ENCODE data around the gene FAM81B. TPM values are rescaled to one million over a fixed set of nuclear protein-coding genes. Genes with fewer than 3 reads are reported as not detected.

FAM81B gene
- total RNA-seq, 6 donors from 2014 or later = 0.66 to 44.0 (median 3.2) TPM

DNA sequence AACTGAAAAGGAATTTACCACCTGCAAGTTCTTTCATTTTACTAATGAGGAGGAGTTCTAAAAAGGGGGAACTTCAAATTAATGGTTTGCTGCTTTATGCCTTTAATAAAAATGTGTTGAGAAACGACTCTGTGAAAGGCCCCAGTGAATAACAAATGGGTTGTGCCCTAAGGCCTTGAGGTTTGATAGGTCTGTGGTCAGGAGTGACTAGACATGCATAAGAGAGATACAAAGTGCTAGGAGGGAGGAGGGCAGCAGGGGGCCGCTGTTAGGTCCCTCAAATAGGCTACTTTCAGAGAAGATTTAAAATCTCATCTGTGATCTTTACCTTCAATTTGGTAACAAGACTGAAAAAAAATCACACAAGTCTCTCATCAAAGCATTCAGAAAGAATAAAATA lies 58.3 kb downstream of the FAM81B start:
- 66 to 71% methylated on average over 2 of the region's 2 CpGs for WGBS, 2 donors
- ATAC-seq (ENCODE audit: low FRiP score in 2 of 2) (no peak), DNase-seq (no peak)
- Histone ChIP-seq H3K4me1 (no peaks in the 10 kb centered on the region), H3K27ac (no peak overlapping the region), H3K9me3 (no peaks in the 10 kb centered on the region), H3K4me3 (no peak overlapping the region), H3K36me3 (no peaks in the 10 kb centered on the region), H3K27me3 (no peaks in the 10 kb centered on the region)
- TF ChIP-seq POLR2A (IDR thresholded peaks at IDR 0.05) (no peak), EP300 (IDR thresholded peaks at IDR 0.05) (no peak), POLR2AphosphoS5 (IDR thresholded peaks at IDR 0.05) (no peak)
- TF ChIP-seq, protein P1, sequence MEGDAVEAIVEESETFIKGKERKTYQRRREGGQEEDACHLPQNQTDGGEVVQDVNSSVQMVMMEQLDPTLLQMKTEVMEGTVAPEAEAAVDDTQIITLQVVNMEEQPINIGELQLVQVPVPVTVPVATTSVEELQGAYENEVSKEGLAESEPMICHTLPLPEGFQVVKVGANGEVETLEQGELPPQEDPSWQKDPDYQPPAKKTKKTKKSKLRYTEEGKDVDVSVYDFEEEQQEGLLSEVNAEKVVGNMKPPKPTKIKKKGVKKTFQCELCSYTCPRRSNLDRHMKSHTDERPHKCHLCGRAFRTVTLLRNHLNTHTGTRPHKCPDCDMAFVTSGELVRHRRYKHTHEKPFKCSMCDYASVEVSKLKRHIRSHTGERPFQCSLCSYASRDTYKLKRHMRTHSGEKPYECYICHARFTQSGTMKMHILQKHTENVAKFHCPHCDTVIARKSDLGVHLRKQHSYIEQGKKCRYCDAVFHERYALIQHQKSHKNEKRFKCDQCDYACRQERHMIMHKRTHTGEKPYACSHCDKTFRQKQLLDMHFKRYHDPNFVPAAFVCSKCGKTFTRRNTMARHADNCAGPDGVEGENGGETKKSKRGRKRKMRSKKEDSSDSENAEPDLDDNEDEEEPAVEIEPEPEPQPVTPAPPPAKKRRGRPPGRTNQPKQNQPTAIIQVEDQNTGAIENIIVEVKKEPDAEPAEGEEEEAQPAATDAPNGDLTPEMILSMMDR (IDR thresholded peaks at IDR 0.05) = no peak

DNA sequence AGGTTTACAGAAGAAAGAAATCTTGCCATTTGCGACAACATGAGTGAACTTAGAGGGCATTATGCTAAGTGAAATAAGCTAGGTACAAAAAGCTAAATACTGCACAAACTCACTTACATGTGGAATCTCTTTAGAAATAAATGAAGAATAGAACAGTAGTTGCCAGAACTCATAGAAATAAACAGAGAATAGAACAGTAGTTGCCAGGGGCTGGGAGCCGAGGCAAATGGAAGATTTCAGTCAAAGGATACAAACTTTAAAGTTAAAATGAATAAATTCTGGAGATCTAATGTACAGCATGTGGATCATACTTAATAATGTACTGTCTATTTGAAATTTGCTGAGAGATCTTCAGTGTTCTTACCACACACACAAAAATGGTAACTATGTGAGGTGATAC lies 63.4 kb downstream of the FAM81B start:
- H3K9me3 ChIP-seq = no peaks in the 10 kb centered on the region
- DNase-seq = no peak
- H3K27me3 ChIP-seq = no peaks in the 10 kb centered on the region
- H3K4me1 ChIP-seq = no peaks in the 10 kb centered on the region
- ATAC-seq (ENCODE audit: low FRiP score in 2 of 2) = no peak
- WGBS, 2 donors = 94% methylated on average over 2 of the region's 2 CpGs
- TF ChIP-seq, protein P1 (IDR thresholded peaks at IDR 0.05) = no peak
- no peak for TF ChIP-seq POLR2AphosphoS5 (IDR thresholded peaks at IDR 0.05)
- TF ChIP-seq EP300 (IDR thresholded peaks at IDR 0.05) = no peak
- no peak for TF ChIP-seq POLR2A (IDR thresholded peaks at IDR 0.05)
- no peak overlapping the region for H3K4me3 ChIP-seq
- H3K27ac ChIP-seq = no peak overlapping the region
- H3K36me3 ChIP-seq = no peaks in the 10 kb centered on the region

DNA sequence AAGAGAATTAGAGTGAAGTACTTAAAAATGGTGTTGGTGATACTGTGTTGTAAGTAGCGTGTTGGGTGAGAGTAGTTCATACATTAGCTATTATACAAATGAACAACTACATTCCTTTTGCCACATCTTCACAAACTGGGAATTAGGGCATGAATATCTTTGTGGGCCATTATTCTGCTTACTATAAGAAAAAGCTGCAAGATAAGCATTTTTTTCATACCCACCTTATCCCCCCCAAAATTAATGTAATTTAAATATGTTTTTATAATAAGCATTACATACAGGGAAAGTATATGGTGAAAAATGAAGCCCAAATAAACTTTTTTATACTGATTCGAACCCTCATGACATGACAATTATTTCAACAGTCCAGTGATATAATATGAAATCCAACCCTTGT lies 69.5 kb downstream of the FAM81B start:
- WGBS, 2 donors = 88 to 91% methylated on average over 2 of the region's 2 CpGs
- H3K4me3 ChIP-seq = no peak overlapping the region
- ATAC-seq (ENCODE audit: low FRiP score in 2 of 2) = no peak
- DNase-seq = no peak
- no peaks in the 10 kb centered on the region for H3K27me3 ChIP-seq
- H3K9me3 ChIP-seq = no peaks in the 10 kb centered on the region
- no peak for TF ChIP-seq EP300 (IDR thresholded peaks at IDR 0.05)
- no peak for TF ChIP-seq POLR2AphosphoS5 (IDR thresholded peaks at IDR 0.05)
- no peak for TF ChIP-seq POLR2A (IDR thresholded peaks at IDR 0.05)
- TF ChIP-seq, protein P1 (IDR thresholded peaks at IDR 0.05) = no peak
- no peaks in the 10 kb centered on the region for H3K4me1 ChIP-seq
- peaks cover 6 to 37% (median 11%) of the 10 kb centered on the region in 4 donors for H3K36me3 ChIP-seq
- no peak overlapping the region for H3K27ac ChIP-seq

DNA sequence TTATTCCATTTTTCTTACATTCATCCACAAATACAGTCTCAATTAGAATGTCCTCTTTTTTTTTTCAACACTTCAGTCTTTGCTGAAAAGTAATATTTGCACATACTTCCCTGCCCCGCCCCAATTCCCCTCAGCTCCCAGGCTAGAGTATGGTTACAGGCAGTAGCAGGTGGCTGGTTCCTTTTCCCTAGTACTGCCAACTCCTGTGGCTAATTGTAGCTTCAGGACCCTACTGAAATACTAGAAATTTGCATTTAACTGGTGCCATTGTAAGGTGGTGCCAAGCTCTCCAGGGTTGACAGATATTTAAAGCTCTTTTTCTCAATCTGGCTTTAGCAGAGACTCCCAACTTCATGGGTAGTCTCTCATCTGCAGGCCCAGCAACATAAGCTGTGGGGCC lies 80.3 kb downstream of the FAM81B start:
- 67 to 83% methylated on average over 1 of the region's 1 CpG for WGBS, 2 donors
- TF ChIP-seq POLR2A (IDR thresholded peaks at IDR 0.05) (no peak), POLR2AphosphoS5 (IDR thresholded peaks at IDR 0.05) (no peak), EP300 (IDR thresholded peaks at IDR 0.05) (no peak)
- TF ChIP-seq, protein P1 (IDR thresholded peaks at IDR 0.05) = no peak

DNA sequence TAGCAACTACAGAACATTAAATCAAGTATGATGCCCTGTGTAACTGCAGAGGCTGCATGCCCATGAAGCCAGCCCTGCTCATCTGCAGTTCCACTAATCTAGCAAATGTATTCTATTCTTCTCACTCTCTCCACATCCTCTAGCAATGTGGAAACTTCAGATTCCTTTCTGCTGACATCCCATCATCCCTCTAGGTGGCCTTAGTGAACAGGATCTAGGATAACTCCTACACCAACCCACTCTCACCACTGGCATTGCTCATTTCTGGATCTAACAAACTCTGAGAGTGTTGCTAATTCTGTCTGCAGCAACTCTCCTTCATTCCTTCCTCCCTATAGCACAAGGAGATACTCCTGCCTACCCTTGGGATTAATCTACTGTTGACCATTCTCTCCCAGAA lies 80.8 kb downstream of the FAM81B start:
- no peak for DNase-seq
- TF ChIP-seq POLR2AphosphoS5 (IDR thresholded peaks at IDR 0.05) (no peak), EP300 (IDR thresholded peaks at IDR 0.05) (no peak), POLR2A (IDR thresholded peaks at IDR 0.05) (no peak)
- TF ChIP-seq, protein P1 (IDR thresholded peaks at IDR 0.05) = no peak
- ATAC-seq (ENCODE audit: low FRiP score in 2 of 2) = peak in 1 of 2 donors; percentile 15
- Histone ChIP-seq H3K4me1 (peaks cover 0 to 5% (median 0%) of the 10 kb centered on the region in 4 donors), H3K27me3 (no peaks in the 10 kb centered on the region), H3K9me3 (no peaks in the 10 kb centered on the region), H3K27ac (no peak overlapping the region), H3K36me3 (peaks cover 12 to 53% (median 17%) of the 10 kb centered on the region in 4 donors), H3K4me3 (no peak overlapping the region)

More for the DNA sequence above, 80.3 kb downstream of the FAM81B start:
- H3K4me3 ChIP-seq = no peak overlapping the region
- no peak overlapping the region for H3K27ac ChIP-seq
- DNase-seq = peak in 1 of 2 donors; percentile 50
- H3K36me3 ChIP-seq = peaks cover 17 to 53% (median 19%) of the 10 kb centered on the region in 4 donors
- peaks cover 0 to 5% (median 0%) of the 10 kb centered on the region in 4 donors for H3K4me1 ChIP-seq
- ATAC-seq (ENCODE audit: low FRiP score in 2 of 2) = peak; percentile 38 to 63
- H3K27me3 ChIP-seq = no peaks in the 10 kb centered on the region
- H3K9me3 ChIP-seq = no peaks in the 10 kb centered on the region
